MM.1S (cell line): ENCODE results near the gene TPPP2.

Experiments used
- DNase-seq: peaks from one replicate; pipeline ENCODE4 v3.0.0-alpha.2; 2015
- H2AFZ ChIP-seq: fragments of 300-600 bp; sonication (generic); 2 replicates; pipeline ENCODE4 v1.6.0; 2016; ENCODE audit warnings: antibody characterized with exemption, low read length
- H3F3A ChIP-seq: fragments of 300-600 bp; sonication (generic); 2 replicates; pipeline ENCODE4 v1.6.1; 2016; ENCODE audit warnings: mild to moderate bottlenecking, antibody characterized with exemption, low read length, moderate library complexity, mixed read lengths; ENCODE audit not compliant: insufficient read depth
- H3K27ac ChIP-seq: fragments of 300-600 bp; sonication (generic); 2 replicates; pipeline ENCODE4 v1.5.1; 2016; ENCODE audit warnings: mild to moderate bottlenecking, low read length
- H3K27me3 ChIP-seq: fragments of 300-600 bp; sonication (generic); replicated peaks from 2 replicates; pipeline ENCODE4 v1.6.0; 2016; ENCODE audit warnings: low read length; ENCODE audit not compliant: insufficient read depth
- H3K36me3 ChIP-seq: fragments of 300-600 bp; sonication (generic); replicated peaks from 2 replicates; pipeline ENCODE4 v1.6.1; 2016; ENCODE audit warnings: mild to moderate bottlenecking, low read length, mixed read lengths; ENCODE audit not compliant: insufficient read depth
- H3K4me1 ChIP-seq: fragments of 300-600 bp; sonication (generic); 2 replicates; pipeline ENCODE4 v1.6.1; 2016; ENCODE audit warnings: low read length, mixed read lengths
- H3K4me2 ChIP-seq: fragments of 300-600 bp; sonication (generic); 2 replicates; pipeline ENCODE4 v1.6.0; 2016; ENCODE audit warnings: low read depth, low read length
- H3K4me3 ChIP-seq: fragments of 300-600 bp; sonication (generic); 2 replicates; pipeline ENCODE4 v1.5.1; 2016; ENCODE audit warnings: low read length, mixed read lengths
- H3K79me2 ChIP-seq: fragments of 300-600 bp; sonication (generic); 2 replicates; pipeline ENCODE4 v1.6.1; 2016; ENCODE audit warnings: mixed run types, low read length, mixed read lengths
- H3K9ac ChIP-seq: fragments of 300-600 bp; sonication (generic); 2 replicates; pipeline ENCODE4 v1.6.1; 2016; ENCODE audit warnings: low read length, mixed read lengths
- H3K9me2 ChIP-seq: fragments of 300-600 bp; sonication (generic); replicated peaks from 2 replicates; pipeline ENCODE4 v1.6.1; 2016; ENCODE audit warnings: mild to moderate bottlenecking, low read length, mixed read lengths; ENCODE audit not compliant: insufficient read depth
- H3K9me3 ChIP-seq: fragments of 300-600 bp; sonication (generic); replicated peaks from 2 replicates; pipeline ENCODE4 v1.6.1; 2016; ENCODE audit warnings: mild to moderate bottlenecking, low read length, mixed read lengths; ENCODE audit not compliant: insufficient read depth
- H4K20me1 ChIP-seq: fragments of 300-600 bp; sonication (generic); 2 replicates; pipeline ENCODE4 v1.6.1; 2016; ENCODE audit warnings: mild to moderate bottlenecking, low read length, moderate library complexity, mixed read lengths; ENCODE audit not compliant: insufficient read depth
- CTCF ChIP-seq: fragments of 300-600 bp; sonication (generic); IDR thresholded peaks from 2 replicates; pipeline ENCODE4 v1.5.1; 2016; ENCODE audit warnings: antibody characterized with exemption, low read length, mixed read lengths
- EZH2 ChIP-seq: fragments of 300-600 bp; sonication (generic); optimal IDR thresholded peaks from 2 replicates; pipeline ENCODE3; 2017; ENCODE audit warnings: low read depth, mild to moderate bottlenecking, antibody characterized with exemption, low read length, mixed read lengths
- EZH2phosphoT487 ChIP-seq: fragments of 300-600 bp; sonication (generic); IDR thresholded peaks from 2 replicates; pipeline ENCODE4 v1.6.1; 2018; ENCODE audit warnings: antibody characterized with exemption, low read length

Gene TPPP2

GRCh38 chr14:21025371-21026273 is 4.4 kb upstream of the TPPP2 start:
- H2AFZ ChIP-seq = peak overlapping the region; percentile 38; the same call in 1 of the 2 replicates
- no peaks in the 10 kb centered on the region for H3K9me3 ChIP-seq
- H3K9me2 ChIP-seq = no peaks in the 10 kb centered on the region
- TF ChIP-seq EZH2phosphoT487 (no peak), EZH2 (no peak), CTCF (no peak)
- H3K4me3 ChIP-seq = peak overlapping the region; percentile 50; the same call in 1 of the 2 replicates
- DNase-seq = no peak
- no peaks in the 10 kb centered on the region for H3K79me2 ChIP-seq
- H3K27ac ChIP-seq = no peak overlapping the region
- H3K27me3 ChIP-seq = no peaks in the 10 kb centered on the region
- H3K36me3 ChIP-seq = no peaks in the 10 kb centered on the region
- H4K20me1 ChIP-seq = no peaks in the 10 kb centered on the region
- no peaks in the 10 kb centered on the region for H3K4me1 ChIP-seq
- H3F3A ChIP-seq = no peaks in the 10 kb centered on the region
- H3K4me2 ChIP-seq = peak overlapping the region; percentile 52
- no peak overlapping the region for H3K9ac ChIP-seq

- H3K4me1 ChIP-seq = no peaks in the 10 kb centered on the region
- H3K4me3 ChIP-seq = no peak overlapping the region
- no peak overlapping the region for H3K27ac ChIP-seq
- no peaks in the 10 kb centered on the region for H3K9me2 ChIP-seq
- no peaks in the 10 kb centered on the region for H3K27me3 ChIP-seq
- no peak for TF ChIP-seq CTCF
- TF ChIP-seq EZH2phosphoT487 = no peak
- TF ChIP-seq EZH2 = no peak
- no peaks in the 10 kb centered on the region for H3F3A ChIP-seq
- DNase-seq = no peak
- H3K9me3 ChIP-seq = no peaks in the 10 kb centered on the region
- H3K9ac ChIP-seq = no peak overlapping the region
- no peak overlapping the region for H2AFZ ChIP-seq
- H3K4me2 ChIP-seq = no peak overlapping the region
- H3K79me2 ChIP-seq = no peaks in the 10 kb centered on the region
- no peaks in the 10 kb centered on the region for H3K36me3 ChIP-seq
- H4K20me1 ChIP-seq = no peaks in the 10 kb centered on the region
Measured at GRCh38 chr14:21026274-21026987, 3.6 kb upstream of the TPPP2 start.

GRCh38 chr14:21026988-21027315 is 3.1 kb upstream of the TPPP2 start:
- H2AFZ ChIP-seq = no peak overlapping the region
- H3K36me3 ChIP-seq = no peaks in the 10 kb centered on the region
- no peak for TF ChIP-seq EZH2phosphoT487
- no peak for TF ChIP-seq CTCF
- TF ChIP-seq EZH2 = no peak
- H3K9me2 ChIP-seq = no peaks in the 10 kb centered on the region
- H3K27ac ChIP-seq = no peak overlapping the region
- no peak overlapping the region for H3K4me3 ChIP-seq
- H3K9ac ChIP-seq = no peak overlapping the region
- no peaks in the 10 kb centered on the region for H3F3A ChIP-seq
- H3K4me1 ChIP-seq = no peaks in the 10 kb centered on the region
- H3K27me3 ChIP-seq = no peaks in the 10 kb centered on the region
- H3K79me2 ChIP-seq = no peaks in the 10 kb centered on the region
- no peaks in the 10 kb centered on the region for H3K9me3 ChIP-seq
- no peak for DNase-seq
- H4K20me1 ChIP-seq = no peaks in the 10 kb centered on the region
- no peak overlapping the region for H3K4me2 ChIP-seq
